GM10847 (cell line): ENCODE results near the gene SULT6B1.

Source experiments
- POLR2A ChIP-seq: IDR thresholded peaks from 2 replicates; pipeline ENCODE4 v1.6.1; 2011; ENCODE audit not compliant: insufficient read length; ENCODE audit errors: extremely low read depth

SULT6B1 gene

GRCh38 chr2:37201208-37201607, 12.7 kb upstream of the SULT6B1 start:
- TF ChIP-seq POLR2A = no peak

GRCh38 chr2:37198681-37199065, 10.2 kb upstream of the SULT6B1 start:
- no peak for TF ChIP-seq POLR2A

GRCh38 chr2:37196320-37197195, 8.1 kb upstream of the SULT6B1 start, which contains the start of gene CEBPZOS:
TSS of gene CEBPZOS (plus strand) at chr2:37196496. CDS start at chr2:37199705, 3,209 bp downstream.
- TF ChIP-seq POLR2A = peak; percentile 54

- TF ChIP-seq POLR2A = no peak
Observed at GRCh38 chr2:37192551-37192950, 4.1 kb upstream of the SULT6B1 start.

GRCh38 chr2:37191747-37192146, 3.3 kb upstream of the SULT6B1 start:
- TF ChIP-seq POLR2A = no peak

GRCh38 chr2:37191253-37191652, 2.8 kb upstream of the SULT6B1 start:
- TF ChIP-seq POLR2A = no peak

- TF ChIP-seq POLR2A = no peak
Observed at GRCh38 chr2:37190290-37190689, 1.8 kb upstream of the SULT6B1 start.

- TF ChIP-seq POLR2A = no peak
Observed at GRCh38 chr2:37189452-37190153, 1.1 kb upstream of the SULT6B1 start.

- no peak for TF ChIP-seq POLR2A
Observed at GRCh38 chr2:37181726-37182684, 6.5 kb downstream of the SULT6B1 start.

GRCh38 chr2:37180640-37181039, 7.8 kb downstream of the SULT6B1 start:
- no peak for TF ChIP-seq POLR2A

GRCh38 chr2:37180006-37180639, 8.3 kb downstream of the SULT6B1 start:
- no peak for TF ChIP-seq POLR2A

GRCh38 chr2:37173741-37174140, 14.7 kb downstream of the SULT6B1 start:
- no peak for TF ChIP-seq POLR2A

- no peak for TF ChIP-seq POLR2A
Observed at GRCh38 chr2:37171624-37171950, 16.9 kb downstream of the SULT6B1 start.

GRCh38 chr2:37168217-37168981, 20.1 kb downstream of the SULT6B1 start:
- TF ChIP-seq POLR2A = no peak
